Karpas-422 (cell line): ENCODE results near the gene DNAJB6. TPM values are rescaled to one million over a fixed set of nuclear protein-coding genes. Genes with fewer than 3 reads are reported as not detected.

Experiments
- DNase-seq: peaks from one replicate; pipeline ENCODE4 v3.0.0-alpha.2; 2015
- H2AFZ ChIP-seq: fragments of 200-600 bp; sonication (generic); 2 replicates; pipeline ENCODE4 v1.6.1; 2014; ENCODE audit warnings: antibody characterized with exemption, low read length, mixed read lengths
- H3K27ac ChIP-seq: fragments of 200-600 bp; sonication (generic); 2 replicates; pipeline ENCODE4 v1.5.1; 2014; ENCODE audit warnings: mild to moderate bottlenecking, low read length, moderate library complexity
- H3K27me3 ChIP-seq: fragments of 200-600 bp; sonication (generic); 2 replicates; pipeline ENCODE4 v1.6.1; 2014; ENCODE audit warnings: low read length, mixed read lengths
- H3K36me3 ChIP-seq: fragments of 200-600 bp; sonication (generic); 2 replicates; pipeline ENCODE4 v1.6.1; 2014; ENCODE audit warnings: low read length, mixed read lengths; ENCODE audit not compliant: insufficient read depth
- H3K4me1 ChIP-seq: fragments of 200-600 bp; sonication (generic); 2 replicates; pipeline ENCODE4 v1.6.1; 2014; ENCODE audit warnings: mild to moderate bottlenecking, low read length, mixed read lengths
- H3K4me2 ChIP-seq: fragments of 200-600 bp; sonication (generic); 2 replicates; pipeline ENCODE4 v1.6.1; 2014; ENCODE audit warnings: low read length, low read depth, mild to moderate bottlenecking; ENCODE audit not compliant: poor library complexity, severe bottlenecking
- H3K4me3 ChIP-seq: fragments of 200-600 bp; sonication (generic); 2 replicates; pipeline ENCODE4 v1.5.1; 2014; ENCODE audit warnings: mild to moderate bottlenecking, antibody characterized with exemption, low read length, mixed read lengths
- H3K79me2 ChIP-seq: fragments of 200-600 bp; sonication (generic); 2 replicates; pipeline ENCODE4 v1.6.1; 2014; ENCODE audit warnings: mild to moderate bottlenecking, low read length, mixed read lengths
- H3K9ac ChIP-seq: fragments of 200-600 bp; sonication (generic); 2 replicates; pipeline ENCODE4 v1.6.0; 2014; ENCODE audit warnings: low read length
- H3K9me2 ChIP-seq: fragments of 200-600 bp; sonication (generic), shearing (Covaris generic); replicated peaks from 2 replicates; pipeline ENCODE4 v1.6.0; 2014; ENCODE audit warnings: mild to moderate bottlenecking, low read length, moderate library complexity; ENCODE audit not compliant: insufficient read depth
- H3K9me3 ChIP-seq: fragments of 300-700, 200-600 bp; sonication (generic); 2 replicates; pipeline ENCODE4 v1.6.1; 2014; ENCODE audit warnings: low read length, mixed read lengths
- H4K20me1 ChIP-seq: fragments of 200-600 bp; sonication (generic); 2 replicates; pipeline ENCODE4 v1.6.1; 2014; ENCODE audit warnings: mild to moderate bottlenecking, antibody characterized with exemption, low read length, low read depth; ENCODE audit not compliant: insufficient read depth
- total RNA-seq: library from RNA; depleted of rRNA; stranded (reverse); fragments of >200 nt; shearing (Covaris generic); gene quantifications from 2 replicates; pipeline ENCODE4 v1.2.3, GENCODE V29; 2014; ENCODE audit warnings: low replicate concordance

The DNAJB6 gene
- total RNA-seq, 1 experiment from 2014 or later: 54.5 TPM

- DNase-seq: no peak
- H3K4me1 ChIP-seq: no peaks in the 10 kb centered on the region
- H3K9ac ChIP-seq: no peak overlapping the region
- H2AFZ ChIP-seq: no peak overlapping the region
- H3K9me2 ChIP-seq: no peaks in the 10 kb centered on the region
- peaks cover 5% of the 10 kb centered on the region; the same call in 1 of the 2 replicates for H3K36me3 ChIP-seq
- H3K4me2 ChIP-seq: no peak overlapping the region
- no peak overlapping the region for H3K27ac ChIP-seq
- H3K9me3 ChIP-seq: no peaks in the 10 kb centered on the region
- H3K79me2 ChIP-seq: peaks cover 41% of the 10 kb centered on the region
- H4K20me1 ChIP-seq: 0 out of 2 replicates have a peak, but pooled peaks cover 3% of the 10 kb centered on the region
- no peaks in the 10 kb centered on the region for H3K27me3 ChIP-seq
- H3K4me3 ChIP-seq: no peak overlapping the region
Measured at GRCh38 chr7:157397036-157397720, 60.4 kb downstream of the DNAJB6 start.

GRCh38 chr7:157397731-157398691 lies 61.2 kb downstream of the DNAJB6 start:
- no peak overlapping the region for H2AFZ ChIP-seq
- H4K20me1 ChIP-seq: 0 out of 2 replicates have a peak, but pooled peaks cover 3% of the 10 kb centered on the region
- no peak overlapping the region for H3K9ac ChIP-seq
- H3K4me3 ChIP-seq: no peak overlapping the region
- no peaks in the 10 kb centered on the region for H3K4me1 ChIP-seq
- peak; percentile 56 for DNase-seq
- H3K27me3 ChIP-seq: no peaks in the 10 kb centered on the region
- H3K79me2 ChIP-seq: peaks cover 35% of the 10 kb centered on the region
- no peaks in the 10 kb centered on the region for H3K9me3 ChIP-seq
- no peaks in the 10 kb centered on the region for H3K9me2 ChIP-seq
- no peaks in the 10 kb centered on the region for H3K36me3 ChIP-seq
- no peak overlapping the region for H3K27ac ChIP-seq
- no peak overlapping the region for H3K4me2 ChIP-seq

- Histone ChIP-seq H3K4me2 (no peak overlapping the region), H2AFZ (no peak overlapping the region), H3K4me3 (no peak overlapping the region), H3K9me2 (no peaks in the 10 kb centered on the region), H3K9ac (no peak overlapping the region), H3K4me1 (no peaks in the 10 kb centered on the region), H3K36me3 (no peaks in the 10 kb centered on the region), H3K79me2 (peaks cover 27% of the 10 kb centered on the region), H4K20me1 (0 out of 2 replicates have a peak, but pooled peaks cover 3% of the 10 kb centered on the region), H3K27ac (no peak overlapping the region), H3K27me3 (no peaks in the 10 kb centered on the region), H3K9me3 (no peaks in the 10 kb centered on the region)
- DNase-seq: no peak
Measured at GRCh38 chr7:157399086-157399687, 62.4 kb downstream of the DNAJB6 start.

GRCh38 chr7:157400171-157400860 lies 63.5 kb downstream of the DNAJB6 start:
- H2AFZ ChIP-seq: no peak overlapping the region
- DNase-seq: no peak
- H3K4me3 ChIP-seq: no peak overlapping the region
- no peak overlapping the region for H3K9ac ChIP-seq
- H3K4me1 ChIP-seq: no peaks in the 10 kb centered on the region
- no peaks in the 10 kb centered on the region for H3K36me3 ChIP-seq
- no peak overlapping the region for H3K4me2 ChIP-seq
- no peaks in the 10 kb centered on the region for H4K20me1 ChIP-seq
- no peaks in the 10 kb centered on the region for H3K27me3 ChIP-seq
- H3K27ac ChIP-seq: no peak overlapping the region
- no peaks in the 10 kb centered on the region for H3K9me2 ChIP-seq
- H3K79me2 ChIP-seq: peaks cover 20% of the 10 kb centered on the region
- H3K9me3 ChIP-seq: no peaks in the 10 kb centered on the region

GRCh38 chr7:157401567-157402387 lies 65.0 kb downstream of the DNAJB6 start:
- H3K4me3 ChIP-seq: no peak overlapping the region
- no peak overlapping the region for H3K9ac ChIP-seq
- H3K27me3 ChIP-seq: no peaks in the 10 kb centered on the region
- H3K9me3 ChIP-seq: no peaks in the 10 kb centered on the region
- no peaks in the 10 kb centered on the region for H3K36me3 ChIP-seq
- no peak overlapping the region for H3K27ac ChIP-seq
- H2AFZ ChIP-seq: no peak overlapping the region
- no peaks in the 10 kb centered on the region for H4K20me1 ChIP-seq
- DNase-seq: no peak
- no peaks in the 10 kb centered on the region for H3K9me2 ChIP-seq
- H3K79me2 ChIP-seq: peaks cover 20% of the 10 kb centered on the region
- H3K4me1 ChIP-seq: no peaks in the 10 kb centered on the region
- no peak overlapping the region for H3K4me2 ChIP-seq

GRCh38 chr7:157402388-157402703 lies 65.5 kb downstream of the DNAJB6 start:
- Histone ChIP-seq H3K4me3 (no peak overlapping the region), H3K27ac (no peak overlapping the region), H3K27me3 (no peaks in the 10 kb centered on the region), H2AFZ (no peak overlapping the region), H3K79me2 (peaks cover 20% of the 10 kb centered on the region), H3K36me3 (no peaks in the 10 kb centered on the region), H3K4me2 (no peak overlapping the region), H3K4me1 (no peaks in the 10 kb centered on the region), H3K9me3 (no peaks in the 10 kb centered on the region), H3K9me2 (no peaks in the 10 kb centered on the region), H3K9ac (no peak overlapping the region), H4K20me1 (no peaks in the 10 kb centered on the region)
- no peak for DNase-seq

GRCh38 chr7:157402911-157403534 lies 66.2 kb downstream of the DNAJB6 start:
- no peak overlapping the region for H3K4me2 ChIP-seq
- H3K27me3 ChIP-seq: no peaks in the 10 kb centered on the region
- H2AFZ ChIP-seq: no peak overlapping the region
- DNase-seq: no peak
- H3K9me2 ChIP-seq: no peaks in the 10 kb centered on the region
- H3K9ac ChIP-seq: no peak overlapping the region
- H4K20me1 ChIP-seq: no peaks in the 10 kb centered on the region
- peaks cover 20% of the 10 kb centered on the region for H3K79me2 ChIP-seq
- no peak overlapping the region for H3K4me3 ChIP-seq
- H3K4me1 ChIP-seq: no peaks in the 10 kb centered on the region
- no peaks in the 10 kb centered on the region for H3K36me3 ChIP-seq
- no peaks in the 10 kb centered on the region for H3K9me3 ChIP-seq
- H3K27ac ChIP-seq: no peak overlapping the region
